Gastrocnemius medialis (tissue), 4 donors: Measurements from ENCODE around the gene INS. TPM values are rescaled to one million over a fixed set of nuclear protein-coding genes. Genes with fewer than 3 reads are reported as not detected.

Experiments used
- ATAC-seq, 2 donors: fragments of 150-250 bp; one replicate each; pipeline ENCODE4 v1.9.1; 2016
- DNase-seq, 2 donors: peaks; one replicate each; pipeline ENCODE4 v3.0.0-alpha.2; 2019
- H3K27ac ChIP-seq, 4 donors: fragments of 200-600 bp; sonication (generic); 1 replicate in 1 of 4; 2 replicates in 3 of 4; pipeline ENCODE4 v1.5.1; 2016 to 2018; ENCODE audit warnings: mild to moderate bottlenecking in 2 of 4, moderate library complexity in 1 of 4
- H3K27me3 ChIP-seq, 3 donors: fragments of 200-600 bp; sonication (generic) in 2 of 3; 1 replicate in 1 of 3; 2 replicates in 2 of 3; pipeline versions ENCODE4 v1.5.1 to v1.6.0; 2016 to 2019; ENCODE audit warnings: mild to moderate bottlenecking in 1 of 3, moderate library complexity in 1 of 3
- H3K36me3 ChIP-seq, 2 donors: fragments of 200-600 bp; sonication (generic) in 1 of 2; one replicate each; pipeline ENCODE4 v1.5.1; 2017 to 2018
- H3K4me1 ChIP-seq, 2 donors: fragments of 200-600 bp; sonication (generic) in 1 of 2; one replicate each; pipeline ENCODE4 v1.5.1; 2016 to 2017; ENCODE audit warnings: mild to moderate bottlenecking in 2 of 2
- H3K4me3 ChIP-seq, 4 donors: fragments of 200-600 bp; sonication (generic) in 3 of 4; 1 replicate in 1 of 4; 2 replicates in 3 of 4; pipeline ENCODE4 v1.5.1; 2016 to 2019; ENCODE audit warnings: mild to moderate bottlenecking in 2 of 4
- H3K9me3 ChIP-seq, 3 donors: fragments of 200-600 bp; sonication (generic) in 2 of 3; 1 replicate in 1 of 3; 2 replicates in 2 of 3; pipeline ENCODE4 v1.5.1; 2016 to 2019
- CTCF ChIP-seq, 5 experiments: fragments of 450-650 bp in 3 of 5; fragments of 200-600 bp in 2 of 5; sonication (generic) in 2 of 5; IDR thresholded peaks in 4 of 5; conservative IDR thresholded peaks in 1 of 5; 1 replicate in 4 of 5; 2 replicates in 1 of 5; pipeline ENCODE4 v1.5.1; 2016 to 2019; ENCODE audit warnings: antibody characterized with exemption in 5 of 5, mild to moderate bottlenecking in 3 of 5, moderate library complexity in 3 of 5
- POLR2A ChIP-seq, 2 donors: fragments of 450-650 bp; IDR thresholded peaks; one replicate each; pipeline ENCODE4 v1.6.1; 2017; ENCODE audit warnings: antibody characterized with exemption in 2 of 2, mild to moderate bottlenecking in 2 of 2, moderate library complexity in 2 of 2
- in situ Hi-C, 4 donors: fragments of 200-750 bp; cut with MboI; loops; one replicate each; pipeline versions ENCODE4 v1.15.0 to v1.8.0; 2017; ENCODE audit warnings: low sequenced_read_pairs in 4 of 4
- intact Hi-C: fragments of 100-400 bp; cut with DNase I; formaldehyde crosslinking; loops from one replicate; pipeline ENCODE4 v1.15.1; 2023; ENCODE audit warnings: low total_unique reads
- total RNA-seq, 4 donors: library from RNA; depleted of rRNA; stranded (reverse); fragments of >200 nt; gene quantifications; one replicate each; pipeline versions ENCODE4 v1.1.0 to v1.2.3, GENCODE V29; 2016

INS gene
- total RNA-seq, 4 donors from 2014 or later, result not detected

GRCh38 chr11:2202071-2202899, 41.3 kb upstream of the INS start:
- Histone ChIP-seq H3K27me3 (peaks cover 0 to 3% (median 2%) of the 10 kb centered on the region in 3 donors), H3K27ac (no peak overlapping the region), H3K36me3 (no peaks in the 10 kb centered on the region), H3K4me3 (no peak overlapping the region), H3K4me1 (no peaks in the 10 kb centered on the region), H3K9me3 (no peaks in the 10 kb centered on the region)
- no peak for ATAC-seq
- no peak for DNase-seq
- TF ChIP-seq POLR2A (IDR thresholded peaks at IDR 0.05) (no peak), CTCF (IDR thresholded peaks at IDR 0.05 in 4 of 5, conservative IDR thresholded peaks at IDR 0.05 in 1 of 5) (no peak)
- intact Hi-C loops (no loop called here), in situ Hi-C loops (no loop called here)

GRCh38 chr11:2201542-2201941, 40.5 kb upstream of the INS start:
- in situ Hi-C loops, result no loop called here
- no peak for DNase-seq

GRCh38 chr11:2200957-2201519, 40.0 kb upstream of the INS start:
- H3K27ac ChIP-seq, result no peak overlapping the region
- H3K4me3 ChIP-seq, result no peak overlapping the region
- no peaks in the 10 kb centered on the region for H3K4me1 ChIP-seq
- TF ChIP-seq CTCF (IDR thresholded peaks at IDR 0.05 in 4 of 5, conservative IDR thresholded peaks at IDR 0.05 in 1 of 5), result no peak
- TF ChIP-seq POLR2A (IDR thresholded peaks at IDR 0.05), result no peak
- no peaks in the 10 kb centered on the region for H3K36me3 ChIP-seq
- ATAC-seq, result no peak
- in situ Hi-C loops (no loop called here), intact Hi-C loops (no loop called here)
- H3K27me3 ChIP-seq, result peaks cover 0 to 6% (median 0%) of the 10 kb centered on the region in 3 donors
- H3K9me3 ChIP-seq, result no peaks in the 10 kb centered on the region
- DNase-seq, result no peak

More at GRCh38 chr11:2201542-2201941, 40.5 kb upstream of the INS start:
- H3K36me3 ChIP-seq, result no peaks in the 10 kb centered on the region
- H3K4me3 ChIP-seq, result no peak overlapping the region
- H3K4me1 ChIP-seq, result no peaks in the 10 kb centered on the region
- H3K27me3 ChIP-seq, result peaks cover 0 to 3% (median 2%) of the 10 kb centered on the region in 3 donors
- no peaks in the 10 kb centered on the region for H3K9me3 ChIP-seq
- ATAC-seq, result no peak
- intact Hi-C loops, result no loop called here
- no peak for TF ChIP-seq CTCF (IDR thresholded peaks at IDR 0.05 in 4 of 5, conservative IDR thresholded peaks at IDR 0.05 in 1 of 5)
- TF ChIP-seq POLR2A (IDR thresholded peaks at IDR 0.05), result no peak
- H3K27ac ChIP-seq, result no peak overlapping the region

GRCh38 chr11:2200536-2200935, 39.5 kb upstream of the INS start:
- in situ Hi-C loops, result no loop called here
- H3K27me3 ChIP-seq, result peaks cover 0 to 9% (median 2%) of the 10 kb centered on the region in 3 donors
- DNase-seq (no peak), ATAC-seq (no peak)
- intact Hi-C loops, result no loop called here
- no peaks in the 10 kb centered on the region for H3K4me1 ChIP-seq
- no peaks in the 10 kb centered on the region for H3K36me3 ChIP-seq
- no peaks in the 10 kb centered on the region for H3K9me3 ChIP-seq
- H3K4me3 ChIP-seq, result no peak overlapping the region
- TF ChIP-seq CTCF (IDR thresholded peaks at IDR 0.05 in 4 of 5, conservative IDR thresholded peaks at IDR 0.05 in 1 of 5), result no peak
- no peak for TF ChIP-seq POLR2A (IDR thresholded peaks at IDR 0.05)
- H3K27ac ChIP-seq, result no peak overlapping the region
